NCI-H526 treated with DMSO at 0.1 percent for 48 hours (cell line): ENCODE results near the gene GPR156.

ENCODE experiments used
- DNase-seq: peaks from one replicate; lab custom pipeline; 2025; lab: John Stamatoyannopoulos, UW

The GPR156 gene

GRCh38 chr3:120119846-120120510 lies 165.0 kb downstream of the GPR156 start:
- DNase-seq, result no peak
